Frontal cortex (tissue), 3 donors: ENCODE results near the gene RMP24.
A peak's percentile ranks its signal among the peaks of the same experiment; 100 is the strongest.

Source experiments
- DNase-seq, 2 donors: peaks; one replicate each; pipeline ENCODE4 v3.0.0; 2012; ENCODE audit warnings: low spot score in 2 of 2
- FAIRE-seq: peaks from 2 replicates; lab custom pipeline; 2012; peaks lifted over from hg19 to GRCh38; lab: Jason Lieb, UNC
- donor health status: control.
- donor health status: control.
- donor health status: control.

RMP24 gene

GRCh38 chr18:35972197-35973000, at the start of gene RMP24:
Gene RMP24, plus strand, starts transcription at chr18:35972679.
- FAIRE-seq = no peak
- peak; percentile 84 to 90 for DNase-seq

GRCh38 chr18:35923939-35924684, 48.4 kb upstream of the RMP24 start:
- DNase-seq (no peak), FAIRE-seq (no peak)

GRCh38 chr18:35926884-35927283, 45.6 kb upstream of the RMP24 start:
- DNase-seq = no peak
- FAIRE-seq = no peak

- DNase-seq (no peak), FAIRE-seq (no peak)
These were observed 45.0 kb upstream of the RMP24 start for GRCh38 chr18:35927430-35927829.

- no peak for FAIRE-seq
These were observed 38.5 kb upstream of the RMP24 start for GRCh38 chr18:35933982-35934381.

GRCh38 chr18:35934891-35935290, 37.6 kb upstream of the RMP24 start:
- no peak for FAIRE-seq

More at GRCh38 chr18:35933982-35934381, 38.5 kb upstream of the RMP24 start:
- DNase-seq = no peak

GRCh38 chr18:35935805-35936204, 36.7 kb upstream of the RMP24 start:
- FAIRE-seq = no peak

More at GRCh38 chr18:35934891-35935290, 37.6 kb upstream of the RMP24 start:
- no peak for DNase-seq

GRCh38 chr18:35936951-35937350, 35.5 kb upstream of the RMP24 start:
- FAIRE-seq (no peak), DNase-seq (no peak)

More at GRCh38 chr18:35935805-35936204, 36.7 kb upstream of the RMP24 start:
- no peak for DNase-seq

- FAIRE-seq (no peak), DNase-seq (no peak)
These were observed 34.3 kb upstream of the RMP24 start for GRCh38 chr18:35938158-35938557.

GRCh38 chr18:35938562-35938961, 33.9 kb upstream of the RMP24 start:
- FAIRE-seq = no peak
- DNase-seq = no peak

- no peak for DNase-seq
- no peak for FAIRE-seq
These were observed 33.3 kb upstream of the RMP24 start for GRCh38 chr18:35939138-35939537.

- no peak for DNase-seq
- FAIRE-seq = no peak
These were observed 31.2 kb upstream of the RMP24 start for GRCh38 chr18:35941299-35941698.

GRCh38 chr18:35942133-35942532, 30.3 kb upstream of the RMP24 start:
- DNase-seq (no peak), FAIRE-seq (no peak)

- DNase-seq = no peak
- no peak for FAIRE-seq
These were observed 29.8 kb upstream of the RMP24 start for GRCh38 chr18:35942661-35943060.

- no peak for DNase-seq
- FAIRE-seq = no peak
These were observed 24.4 kb upstream of the RMP24 start for GRCh38 chr18:35948080-35948479.

- no peak for FAIRE-seq
- DNase-seq = no peak
These were observed 23.4 kb upstream of the RMP24 start for GRCh38 chr18:35949090-35949489.

GRCh38 chr18:35949903-35950627, 22.4 kb upstream of the RMP24 start:
- FAIRE-seq = no peak
- DNase-seq = peak; percentile 54 to 58

- no peak for DNase-seq
- FAIRE-seq = no peak
These were observed 21.9 kb upstream of the RMP24 start for GRCh38 chr18:35950628-35950982.

- DNase-seq = no peak
- FAIRE-seq = no peak
These were observed 18.8 kb upstream of the RMP24 start for GRCh38 chr18:35953688-35954087.

GRCh38 chr18:35956226-35956625, 16.3 kb upstream of the RMP24 start:
- DNase-seq = no peak
- no peak for FAIRE-seq

- FAIRE-seq = no peak
- DNase-seq = no peak
These were observed 10.2 kb upstream of the RMP24 start for GRCh38 chr18:35962320-35962719.
